Gastroesophageal sphincter (tissue), 4 donors: Measurements from ENCODE around the gene FAM240B. TPM values are rescaled to one million over a fixed set of nuclear protein-coding genes. Genes with fewer than 3 reads are reported as not detected.

Experiments
- ATAC-seq: fragments of 150-250 bp; one replicate; pipeline ENCODE4 v1.9.1; 2016; ENCODE audit warnings: mild to moderate bottlenecking, moderate library complexity
- H3K27ac ChIP-seq, 4 donors: fragments of 200-600 bp; sonication (generic) in 3 of 4; 1 replicate in 3 of 4; 2 replicates in 1 of 4; pipeline ENCODE4 v1.5.1; 2016 to 2019
- H3K27me3 ChIP-seq: fragments of 200-600 bp; sonication (generic); one replicate; pipeline ENCODE4 v1.5.1; 2019
- H3K36me3 ChIP-seq, 2 donors: fragments of 200-600 bp; sonication (generic); one replicate each; pipeline ENCODE4 v1.5.1; 2019; ENCODE audit warnings: control low read depth in 1 of 2
- H3K4me1 ChIP-seq, 3 donors: fragments of 200-600 bp; sonication (generic); 1 replicate in 2 of 3; 2 replicates in 1 of 3; pipeline ENCODE4 v1.5.1; 2016 to 2019; ENCODE audit warnings: control low read depth in 2 of 3
- H3K4me3 ChIP-seq, 2 donors: fragments of 200-600 bp; sonication (generic); one replicate each; pipeline ENCODE4 v1.5.1; 2019; ENCODE audit warnings: mild to moderate bottlenecking in 1 of 2, moderate library complexity in 1 of 2
- H3K9me3 ChIP-seq, 3 donors: fragments of 200-600 bp; sonication (generic); one replicate each; pipeline ENCODE4 v1.5.1; 2017 to 2019; ENCODE audit warnings: control low read depth in 2 of 3
- EP300 ChIP-seq: sonication (generic); formaldehyde crosslinking; IDR thresholded peaks from one replicate; pipeline ENCODE4 v1.6.1; 2017; ENCODE audit warnings: antibody characterized with exemption, mild to moderate bottlenecking
- POLR2A ChIP-seq, 2 donors: fragments of 450-650 bp; IDR thresholded peaks; one replicate each; pipeline ENCODE4 v1.6.1; 2017; ENCODE audit warnings: antibody characterized with exemption in 2 of 2, mild to moderate bottlenecking in 2 of 2, moderate library complexity in 1 of 2
- POLR2AphosphoS5 ChIP-seq: sonication (generic); formaldehyde crosslinking; IDR thresholded peaks from one replicate; pipeline ENCODE4 v1.6.1; 2017; ENCODE audit warnings: antibody characterized with exemption
- WGBS, 2 donors: methylation state at CpG; one replicate each; pipeline ENCODE4 v1.1.5; 2018; ENCODE audit warnings: low coverage in 1 of 2; 5-methylcytosine and 5-hydroxymethylcytosine counted together
- total RNA-seq, 4 donors: library from RNA; depleted of rRNA; stranded (reverse); fragments of >200 nt; gene quantifications; one replicate each; pipeline ENCODE4 v1.1.0, GENCODE V29; 2016
- TF ChIP-seq, protein P1 (sequence below), 4 experiments: fragments of 200-600 bp in 2 of 4; fragments of 450-650 bp in 2 of 4; sonication (generic) in 1 of 4; IDR thresholded peaks; one replicate each; pipeline ENCODE4 v1.5.1; 2017 to 2019; ENCODE audit warnings: antibody characterized with exemption in 4 of 4, mild to moderate bottlenecking in 2 of 4, moderate library complexity in 2 of 4

The FAM240B gene
- total RNA-seq, 4 donors from 2014 or later: not detected

DNA sequence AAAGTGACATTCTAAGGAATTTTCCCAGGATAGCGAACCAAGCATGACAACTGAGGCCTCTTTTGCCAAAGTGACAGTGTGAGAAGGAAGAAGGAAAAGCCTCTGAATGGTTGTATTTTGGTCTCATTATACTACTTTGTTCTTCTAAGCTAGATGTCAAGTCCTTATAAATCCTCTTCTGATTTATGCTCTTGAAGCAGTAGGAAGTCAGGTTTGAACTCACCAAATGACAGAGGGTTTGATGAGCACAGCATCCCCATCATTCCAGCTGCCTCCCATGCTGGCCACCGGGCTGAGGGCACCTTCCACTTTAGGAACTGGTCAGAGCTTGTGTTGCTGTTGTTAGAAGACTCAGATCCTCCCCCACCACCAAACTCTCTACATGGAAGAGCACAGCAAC, 44.1 kb downstream of the FAM240B start:
- Histone ChIP-seq H3K9me3 (no peaks in the 10 kb centered on the region), H3K36me3 (no peaks in the 10 kb centered on the region), H3K4me1 (peaks cover 0 to 8% (median 4%) of the 10 kb centered on the region in 3 donors), H3K27ac (no peak overlapping the region), H3K4me3 (no peak overlapping the region), H3K27me3 (no peaks in the 10 kb centered on the region)
- 90 to 92% methylated on average over 2 of the region's 2 CpGs for WGBS, 2 donors
- no peak for ATAC-seq
- TF ChIP-seq POLR2AphosphoS5: no peak

DNA sequence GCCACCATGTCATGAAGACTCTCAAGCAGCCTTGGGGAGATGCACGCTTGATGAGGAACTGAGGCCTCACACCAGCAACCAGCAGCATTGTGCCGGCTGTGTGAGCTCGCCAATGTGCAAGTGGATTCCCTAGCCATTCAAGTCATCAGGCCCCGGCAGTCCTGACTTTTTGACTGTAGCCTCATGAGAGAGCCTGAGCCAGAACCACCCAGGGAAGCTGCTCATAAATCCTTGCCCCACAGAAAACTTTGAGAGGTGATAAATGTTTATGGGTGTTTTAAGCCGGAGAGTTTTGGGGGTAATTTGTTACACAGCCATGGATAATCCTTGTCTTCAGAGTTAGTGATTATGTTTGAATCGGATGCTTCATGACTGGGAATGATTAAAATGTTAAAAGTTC, 44.7 kb downstream of the FAM240B start:
- TF ChIP-seq, protein P1, sequence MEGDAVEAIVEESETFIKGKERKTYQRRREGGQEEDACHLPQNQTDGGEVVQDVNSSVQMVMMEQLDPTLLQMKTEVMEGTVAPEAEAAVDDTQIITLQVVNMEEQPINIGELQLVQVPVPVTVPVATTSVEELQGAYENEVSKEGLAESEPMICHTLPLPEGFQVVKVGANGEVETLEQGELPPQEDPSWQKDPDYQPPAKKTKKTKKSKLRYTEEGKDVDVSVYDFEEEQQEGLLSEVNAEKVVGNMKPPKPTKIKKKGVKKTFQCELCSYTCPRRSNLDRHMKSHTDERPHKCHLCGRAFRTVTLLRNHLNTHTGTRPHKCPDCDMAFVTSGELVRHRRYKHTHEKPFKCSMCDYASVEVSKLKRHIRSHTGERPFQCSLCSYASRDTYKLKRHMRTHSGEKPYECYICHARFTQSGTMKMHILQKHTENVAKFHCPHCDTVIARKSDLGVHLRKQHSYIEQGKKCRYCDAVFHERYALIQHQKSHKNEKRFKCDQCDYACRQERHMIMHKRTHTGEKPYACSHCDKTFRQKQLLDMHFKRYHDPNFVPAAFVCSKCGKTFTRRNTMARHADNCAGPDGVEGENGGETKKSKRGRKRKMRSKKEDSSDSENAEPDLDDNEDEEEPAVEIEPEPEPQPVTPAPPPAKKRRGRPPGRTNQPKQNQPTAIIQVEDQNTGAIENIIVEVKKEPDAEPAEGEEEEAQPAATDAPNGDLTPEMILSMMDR (IDR thresholded peaks at IDR 0.05): no peak
- TF ChIP-seq POLR2A (IDR thresholded peaks at IDR 0.05) (no peak), EP300 (no peak), POLR2AphosphoS5 (no peak)
- 77 to 86% methylated on average over 2 to 3 of the region's 6 CpGs for WGBS, 2 donors

DNA sequence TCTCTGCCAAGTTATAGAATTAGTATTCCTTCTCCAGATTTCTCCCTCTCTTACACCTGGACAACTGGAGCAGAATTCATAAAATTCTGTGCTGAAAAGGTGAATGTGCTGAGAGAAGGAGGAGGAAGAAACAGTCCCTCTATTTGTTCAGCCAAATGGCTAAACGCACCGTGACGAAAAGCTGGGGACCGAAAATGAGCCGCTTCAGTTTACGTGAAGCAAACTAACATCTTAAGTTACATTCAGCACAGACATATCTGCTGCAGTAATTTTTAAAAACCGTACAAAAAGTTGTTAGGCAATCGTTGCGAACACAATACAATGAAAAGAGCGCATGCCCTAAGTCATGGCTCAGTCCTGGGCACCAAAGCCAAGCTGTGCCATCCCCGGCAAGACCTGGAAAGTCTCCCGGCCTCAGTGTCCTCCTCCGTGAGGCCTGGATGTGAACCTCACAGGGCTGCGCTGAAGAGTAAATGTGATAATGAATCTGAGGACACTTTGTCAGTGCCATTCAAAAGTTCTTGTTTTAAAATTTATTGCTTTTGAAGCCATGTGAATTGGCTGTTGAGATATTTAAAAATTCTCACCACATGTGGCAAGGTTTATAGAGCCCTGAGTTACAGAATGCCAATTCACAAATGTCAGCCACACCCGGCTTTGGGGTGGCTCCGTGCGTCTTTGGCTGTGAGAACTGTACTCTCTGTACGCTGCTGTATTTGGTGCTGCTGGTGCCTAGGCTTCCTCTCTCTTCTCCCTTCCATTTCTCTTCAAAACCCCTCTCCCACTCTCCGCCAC, 46.3 kb downstream of the FAM240B start:
- Histone ChIP-seq H3K9me3 (no peaks in the 10 kb centered on the region), H3K4me1 (peaks cover 0 to 8% (median 4%) of the 10 kb centered on the region in 3 donors), H3K4me3 (no peak overlapping the region), H3K27ac (no peak overlapping the region), H3K36me3 (no peaks in the 10 kb centered on the region), H3K27me3 (no peaks in the 10 kb centered on the region)
- TF ChIP-seq POLR2AphosphoS5 (no peak), POLR2A (IDR thresholded peaks at IDR 0.05) (no peak), EP300 (no peak)
- TF ChIP-seq, protein P1 (IDR thresholded peaks at IDR 0.05): no peak
- no peak for ATAC-seq
- WGBS, 2 donors: 90 to 94% methylated on average over 14 to 19 of the region's 19 CpGs

More for the DNA sequence above, 44.7 kb downstream of the FAM240B start:
- no peak for ATAC-seq
- peaks cover 0 to 8% (median 4%) of the 10 kb centered on the region in 3 donors for H3K4me1 ChIP-seq
- H3K27ac ChIP-seq: no peak overlapping the region
- H3K9me3 ChIP-seq: no peaks in the 10 kb centered on the region
- no peaks in the 10 kb centered on the region for H3K27me3 ChIP-seq
- H3K4me3 ChIP-seq: no peak overlapping the region
- no peaks in the 10 kb centered on the region for H3K36me3 ChIP-seq

DNA sequence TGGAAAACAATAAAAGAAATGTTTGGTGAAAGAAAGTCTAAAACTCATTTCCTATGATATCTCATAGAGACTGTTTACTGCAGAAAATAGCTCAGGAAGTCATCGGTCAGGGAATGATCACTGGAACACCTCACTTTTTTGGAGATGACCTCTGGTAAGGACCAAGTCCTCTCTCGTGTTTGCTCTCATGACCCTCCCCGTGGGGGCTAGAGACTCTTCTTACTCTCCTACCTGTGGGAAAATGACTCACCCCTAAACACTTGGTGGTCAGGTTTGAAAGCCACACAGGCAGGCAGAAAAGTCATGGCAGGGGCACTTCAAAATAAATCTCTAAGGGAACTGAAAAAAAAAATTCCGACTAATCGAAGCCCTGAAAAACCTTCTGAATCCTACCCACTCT, 48.2 kb downstream of the FAM240B start:
- WGBS, 2 donors: 59 to 68% methylated on average over 2 to 5 of the region's 5 CpGs
- no peak overlapping the region for H3K27ac ChIP-seq
- no peaks in the 10 kb centered on the region for H3K9me3 ChIP-seq
- H3K27me3 ChIP-seq: no peaks in the 10 kb centered on the region
- TF ChIP-seq EP300 (no peak), POLR2A (IDR thresholded peaks at IDR 0.05) (no peak), POLR2AphosphoS5 (no peak)
- TF ChIP-seq, protein P1 (IDR thresholded peaks at IDR 0.05): no peak
- ATAC-seq: no peak
- H3K4me1 ChIP-seq: peaks cover 0 to 8% (median 4%) of the 10 kb centered on the region in 3 donors
- H3K4me3 ChIP-seq: no peak overlapping the region
- H3K36me3 ChIP-seq: no peaks in the 10 kb centered on the region

DNA sequence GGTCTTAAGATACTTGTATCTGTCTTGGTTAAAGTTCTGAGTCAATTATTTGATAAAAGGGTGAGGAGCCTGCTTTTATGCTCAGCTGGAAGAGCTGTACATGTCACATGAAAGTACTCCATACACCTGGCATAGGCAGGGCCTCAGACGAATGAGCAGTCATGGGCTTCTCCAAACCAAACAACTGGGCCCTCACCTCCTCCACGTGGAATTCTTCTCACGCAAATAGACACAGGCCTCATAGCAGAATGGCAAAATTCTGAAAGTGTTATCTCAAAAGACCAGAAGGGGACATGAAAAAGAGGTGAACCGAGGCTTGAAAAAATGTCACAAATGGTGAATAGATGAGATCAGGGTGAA, 48.6 kb downstream of the FAM240B start:
- H3K36me3 ChIP-seq: no peaks in the 10 kb centered on the region
- TF ChIP-seq POLR2A (IDR thresholded peaks at IDR 0.05): no peak
- TF ChIP-seq POLR2AphosphoS5: no peak
- TF ChIP-seq EP300: no peak
- TF ChIP-seq, protein P1 (IDR thresholded peaks at IDR 0.05): no peak
- no peak overlapping the region for H3K27ac ChIP-seq
- H3K27me3 ChIP-seq: no peaks in the 10 kb centered on the region
- WGBS, 2 donors: 63 to 100% methylated on average over 1 to 4 of the region's 4 CpGs
- no peaks in the 10 kb centered on the region for H3K9me3 ChIP-seq
- ATAC-seq: no peak
- peaks cover 0 to 8% (median 4%) of the 10 kb centered on the region in 3 donors for H3K4me1 ChIP-seq
- H3K4me3 ChIP-seq: no peak overlapping the region
